GM21529 (cell line): ENCODE data around the gene CYP26B1.

Source experiments
- ATAC-seq: cut with Tn5 transposase; IDR thresholded peaks from one replicate; pipeline ENCODE4 v1.9.1; 2021; ENCODE audit not compliant: unreplicated experiment

CYP26B1 gene, protein sequence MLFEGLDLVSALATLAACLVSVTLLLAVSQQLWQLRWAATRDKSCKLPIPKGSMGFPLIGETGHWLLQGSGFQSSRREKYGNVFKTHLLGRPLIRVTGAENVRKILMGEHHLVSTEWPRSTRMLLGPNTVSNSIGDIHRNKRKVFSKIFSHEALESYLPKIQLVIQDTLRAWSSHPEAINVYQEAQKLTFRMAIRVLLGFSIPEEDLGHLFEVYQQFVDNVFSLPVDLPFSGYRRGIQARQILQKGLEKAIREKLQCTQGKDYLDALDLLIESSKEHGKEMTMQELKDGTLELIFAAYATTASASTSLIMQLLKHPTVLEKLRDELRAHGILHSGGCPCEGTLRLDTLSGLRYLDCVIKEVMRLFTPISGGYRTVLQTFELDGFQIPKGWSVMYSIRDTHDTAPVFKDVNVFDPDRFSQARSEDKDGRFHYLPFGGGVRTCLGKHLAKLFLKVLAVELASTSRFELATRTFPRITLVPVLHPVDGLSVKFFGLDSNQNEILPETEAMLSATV

DNA sequence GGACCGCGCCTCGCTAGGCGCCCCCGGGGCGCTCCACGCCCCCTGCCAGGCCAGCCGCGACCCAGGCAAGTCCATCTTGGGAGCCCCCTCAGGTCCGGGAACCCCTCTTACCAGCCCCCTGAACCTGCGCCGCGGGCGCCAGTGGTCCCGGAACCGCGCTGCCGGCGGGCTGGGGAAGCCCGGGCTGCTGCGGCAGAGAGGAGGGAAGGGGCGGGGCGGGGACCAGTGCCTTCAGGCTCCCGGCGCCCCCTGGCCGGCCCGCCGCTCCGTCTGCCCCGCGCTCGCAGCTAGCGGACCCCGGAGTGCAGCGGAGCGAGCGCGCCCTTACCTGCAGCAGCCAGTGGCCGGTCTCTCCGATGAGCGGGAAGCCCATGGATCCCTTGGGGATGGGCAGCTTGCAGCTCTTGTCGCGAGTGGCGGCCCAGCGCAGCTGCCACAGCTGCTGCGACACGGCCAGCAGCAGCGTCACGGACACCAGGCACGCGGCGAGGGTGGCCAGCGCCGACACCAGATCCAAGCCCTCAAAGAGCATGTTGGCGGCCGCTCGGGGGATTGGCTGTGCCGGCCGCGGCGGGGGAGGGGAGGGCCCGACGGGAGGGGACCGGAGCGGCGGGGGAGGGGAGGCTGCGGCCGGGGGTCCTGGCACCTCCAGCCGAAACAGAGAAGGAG lies at the start of gene CYP26B1:
TSS of gene CYP26B1 (minus strand) at position 560 of the 669 bp plus-strand sequence. CDS start at position 532, 28 bp downstream.
- no peak for ATAC-seq

DNA sequence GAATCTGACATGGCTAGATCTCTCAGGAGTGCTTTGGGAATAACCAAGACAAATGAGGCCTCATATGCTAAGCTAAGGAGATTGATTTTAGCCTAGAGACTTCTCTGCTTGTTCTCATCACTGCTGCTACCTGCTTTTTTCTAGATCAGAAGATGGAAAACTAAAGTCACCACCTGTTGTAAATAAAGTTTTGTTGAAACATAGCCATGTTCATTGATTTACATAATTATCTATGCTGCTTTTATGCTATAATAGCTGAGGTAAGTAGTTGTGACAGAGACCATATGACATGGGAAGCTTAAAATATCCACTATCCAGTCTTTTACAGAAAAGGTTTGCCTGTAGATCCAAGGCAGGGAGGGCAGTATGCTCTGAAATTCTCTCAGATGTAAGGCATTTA lies 46.1 kb upstream of the CYP26B1 start:
- no peak for ATAC-seq

DNA sequence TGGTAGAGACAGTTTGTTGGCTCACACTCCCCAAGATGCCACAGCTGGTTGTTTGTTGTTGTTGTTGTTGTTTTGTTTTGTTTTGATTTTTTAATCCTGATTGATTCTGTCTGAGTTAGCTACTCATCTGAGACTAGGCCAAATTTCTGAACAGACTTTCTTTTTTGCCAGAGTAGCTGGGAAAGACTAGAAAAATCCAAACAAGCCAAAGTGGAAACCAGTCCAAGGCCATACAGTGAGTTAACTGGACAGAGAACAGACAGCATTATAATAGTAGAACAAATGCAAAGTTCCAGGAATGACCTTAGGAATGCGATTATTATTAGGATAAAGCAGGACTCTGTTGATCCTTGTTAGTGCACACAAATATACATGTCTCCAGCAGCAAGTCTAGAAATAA lies 43.8 kb upstream of the CYP26B1 start:
- no peak for ATAC-seq

DNA sequence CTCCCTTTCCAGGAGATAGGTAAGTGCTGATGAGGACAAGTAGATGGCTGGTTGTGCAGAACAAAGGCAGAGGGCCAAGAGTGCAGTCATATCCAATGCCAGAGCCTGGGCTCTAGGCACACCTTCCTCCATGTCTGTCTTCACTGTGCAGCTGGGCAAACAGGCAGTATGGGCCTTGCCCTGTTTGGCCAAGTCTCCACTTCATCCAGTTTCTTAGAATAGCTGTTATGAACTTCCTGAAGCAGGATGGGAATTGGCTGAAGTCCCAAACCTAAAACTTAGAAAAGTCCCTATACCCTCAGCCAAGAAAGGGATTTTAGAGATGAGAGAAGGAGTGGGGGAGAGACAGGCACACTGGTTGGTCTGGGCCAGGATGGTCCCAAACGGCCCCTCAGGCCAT lies 37.5 kb upstream of the CYP26B1 start:
- no peak for ATAC-seq

DNA sequence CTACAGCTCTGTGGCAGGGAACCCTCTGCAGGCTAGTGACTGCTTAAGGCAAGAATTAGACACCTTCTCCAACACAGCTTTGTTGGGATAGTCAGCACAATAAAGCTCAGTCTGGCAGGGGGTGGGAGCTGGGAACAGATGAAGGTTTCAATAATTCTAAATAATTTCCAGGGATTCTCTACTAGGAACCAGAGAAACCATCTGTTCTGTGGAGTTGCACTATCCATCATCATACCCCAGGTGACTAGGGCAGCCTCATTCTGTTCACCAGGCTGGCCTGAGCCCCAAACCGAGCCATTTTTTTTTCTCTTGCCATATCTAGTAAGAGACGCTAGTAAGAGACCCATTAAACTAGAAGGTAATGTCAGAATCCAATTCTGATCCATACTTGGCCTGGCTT lies 35.8 kb upstream of the CYP26B1 start:
- ATAC-seq = no peak

DNA sequence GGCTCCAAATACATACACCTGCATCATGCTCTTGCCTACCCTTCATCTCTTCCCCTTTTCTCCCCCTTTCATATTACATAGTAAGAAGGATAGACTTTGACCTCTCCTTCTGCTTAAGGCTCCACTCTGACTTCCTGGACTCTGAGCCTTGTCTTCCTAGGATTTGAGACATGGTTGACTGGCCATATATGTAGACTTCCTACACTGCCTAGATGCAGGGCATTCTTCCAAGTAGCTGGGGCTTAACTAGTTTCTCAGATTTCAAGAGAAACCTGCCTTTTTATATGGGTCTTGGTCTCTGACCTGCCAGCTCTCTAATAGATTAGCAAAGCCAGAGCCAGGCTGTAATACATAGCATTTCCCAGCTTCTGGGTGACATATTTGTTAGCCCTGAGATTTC lies 35.4 kb upstream of the CYP26B1 start:
- no peak for ATAC-seq

DNA sequence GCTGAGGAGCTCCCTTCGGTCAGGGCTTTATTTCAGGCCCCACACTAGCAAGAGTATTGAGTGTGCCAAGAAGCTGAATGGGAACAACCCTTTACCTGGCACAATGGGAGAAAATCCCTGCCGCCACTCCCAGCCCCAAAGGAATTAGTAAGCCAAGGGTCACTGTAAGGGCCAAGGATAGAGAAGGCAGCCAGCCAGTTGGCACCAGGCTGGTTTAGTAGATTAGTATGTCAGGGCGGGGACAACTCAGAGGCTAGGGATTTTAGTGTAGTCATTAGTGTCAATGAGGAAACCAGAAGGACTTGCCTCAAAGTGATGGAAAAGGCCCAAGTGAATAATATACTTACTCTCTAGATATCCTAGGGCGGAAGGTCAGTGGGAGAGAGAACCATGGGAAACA lies 34.9 kb upstream of the CYP26B1 start:
- ATAC-seq = no peak

DNA sequence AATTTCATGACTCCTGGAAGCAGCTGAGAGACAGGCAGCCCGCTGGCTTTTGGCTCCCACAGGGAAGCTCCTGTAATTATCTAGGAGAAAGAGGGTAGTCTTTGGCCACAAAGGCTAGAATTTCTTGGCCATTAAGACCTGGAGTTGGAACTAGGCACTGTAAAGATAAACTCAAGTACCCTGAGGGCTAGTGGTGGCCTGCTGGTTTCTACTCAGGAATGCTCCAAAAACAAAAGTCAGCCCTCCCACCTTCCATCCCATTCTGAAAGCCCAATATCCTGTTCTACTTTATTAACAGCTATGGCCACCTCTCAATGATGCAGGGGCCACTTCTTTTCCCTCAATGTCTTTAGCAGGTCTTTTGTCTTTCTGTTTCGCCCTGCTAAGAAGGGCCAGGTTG lies 34.0 kb upstream of the CYP26B1 start:
- no peak for ATAC-seq

DNA sequence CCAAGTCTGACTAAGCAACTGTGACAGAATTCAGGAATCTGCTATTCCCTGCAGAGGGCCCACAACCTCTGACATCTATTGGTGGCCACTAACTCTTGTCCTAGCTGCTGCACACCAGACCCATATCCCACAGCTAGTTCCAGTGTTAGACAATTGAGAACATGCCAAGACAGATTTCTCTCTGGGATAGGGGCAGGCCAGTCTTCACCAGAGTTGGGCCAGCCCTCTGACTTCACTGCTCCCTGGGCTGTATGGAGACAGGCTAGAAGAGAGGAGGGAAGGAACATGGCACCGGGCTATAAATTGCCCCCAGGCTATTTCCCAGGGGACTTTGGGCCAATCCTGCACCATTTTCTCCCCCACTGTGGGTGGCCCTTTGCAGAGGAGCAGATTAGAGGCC lies 32.7 kb upstream of the CYP26B1 start:
- no peak for ATAC-seq

DNA sequence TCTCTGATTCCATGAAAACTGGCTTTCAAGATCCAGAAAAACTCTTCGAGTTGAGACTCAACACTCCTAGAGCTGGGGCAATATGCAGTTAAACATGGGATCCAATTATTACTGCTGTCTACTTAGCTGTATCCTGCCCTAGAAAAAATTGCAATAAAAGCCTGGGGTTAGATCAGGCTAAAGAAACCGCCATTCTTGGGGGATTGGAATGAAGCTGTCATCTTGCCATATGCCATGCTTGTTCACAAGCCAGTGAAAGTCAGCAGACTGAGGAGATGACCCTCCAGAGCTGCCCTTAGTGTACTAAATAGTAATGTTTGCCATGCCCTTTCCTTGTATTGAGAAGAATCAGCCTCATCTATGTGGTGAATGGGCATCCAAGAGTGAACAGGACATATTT lies 30.9 kb upstream of the CYP26B1 start:
- no peak for ATAC-seq

DNA sequence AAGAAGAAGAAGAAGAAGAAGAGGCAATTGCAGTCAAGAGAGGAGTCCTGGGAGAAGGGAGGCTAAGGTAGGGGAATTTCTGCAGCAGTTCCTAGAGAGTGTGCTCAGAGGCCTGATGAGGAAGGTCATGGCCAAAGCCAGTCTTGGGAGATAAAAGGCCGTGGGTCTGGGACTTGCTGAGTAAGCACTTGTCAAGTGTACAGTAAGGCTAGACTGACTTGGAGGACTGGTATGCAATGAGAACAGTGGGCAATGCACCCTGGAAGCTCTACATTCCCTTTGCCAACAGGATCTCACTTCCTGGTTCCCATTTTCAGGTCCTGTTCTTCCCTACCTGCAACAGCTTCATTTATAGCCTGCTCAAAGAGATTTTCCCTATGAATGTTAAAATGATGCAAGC lies 28.6 kb upstream of the CYP26B1 start:
- ATAC-seq = no peak

DNA sequence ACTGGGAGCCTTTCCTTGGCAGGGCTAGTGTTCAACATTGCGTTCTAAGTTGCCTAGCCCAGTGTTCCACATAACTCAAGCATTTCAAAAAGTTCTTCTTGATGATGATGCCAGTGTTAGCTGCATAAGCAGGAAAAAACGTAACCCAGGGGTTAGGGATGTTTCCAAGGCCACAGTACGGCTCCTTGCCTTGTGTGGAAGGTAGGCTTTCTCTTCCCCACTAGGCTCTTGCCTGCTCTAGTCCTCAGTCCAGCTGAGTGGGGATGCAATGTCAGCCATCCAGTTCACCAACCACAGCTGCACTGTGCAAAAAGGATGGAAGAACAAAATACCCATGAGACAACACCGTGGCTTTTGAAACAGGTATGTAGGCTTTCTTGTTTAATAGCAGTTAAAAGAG lies 28.0 kb upstream of the CYP26B1 start:
- ATAC-seq = no peak

DNA sequence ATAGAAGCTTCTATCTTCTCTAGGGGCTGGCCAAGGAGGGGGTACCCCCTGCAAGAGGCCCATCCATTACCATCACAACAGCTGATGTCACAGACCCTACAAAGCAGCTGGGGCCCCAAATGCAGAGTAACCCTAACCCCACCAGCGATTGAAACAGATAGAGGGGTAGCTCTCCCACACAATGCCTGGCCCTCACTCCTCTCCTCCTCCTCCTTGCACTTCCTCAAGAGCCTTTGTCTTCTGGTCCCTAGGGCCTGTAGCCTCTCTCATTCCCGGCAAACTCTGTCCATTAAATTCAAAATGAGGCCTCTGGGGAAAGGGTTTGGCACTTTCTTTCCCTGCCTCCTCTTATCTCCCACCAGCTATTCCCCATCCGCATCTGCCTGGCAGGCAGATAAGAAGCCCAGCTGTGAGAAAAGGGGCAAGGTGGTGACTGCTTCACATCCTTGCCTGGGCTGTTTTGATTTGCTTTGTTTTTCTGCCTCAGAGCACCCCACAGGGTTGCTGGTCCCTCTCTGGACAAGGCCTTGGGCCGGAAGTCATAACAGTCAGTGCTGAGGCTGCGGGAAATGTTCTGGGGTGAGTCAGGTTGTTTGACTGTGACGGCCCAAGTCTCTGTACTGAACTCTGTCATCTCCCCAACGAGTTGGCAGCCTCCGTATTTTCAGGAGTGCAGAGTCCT lies 26.1 kb upstream of the CYP26B1 start:
- no peak for ATAC-seq

DNA sequence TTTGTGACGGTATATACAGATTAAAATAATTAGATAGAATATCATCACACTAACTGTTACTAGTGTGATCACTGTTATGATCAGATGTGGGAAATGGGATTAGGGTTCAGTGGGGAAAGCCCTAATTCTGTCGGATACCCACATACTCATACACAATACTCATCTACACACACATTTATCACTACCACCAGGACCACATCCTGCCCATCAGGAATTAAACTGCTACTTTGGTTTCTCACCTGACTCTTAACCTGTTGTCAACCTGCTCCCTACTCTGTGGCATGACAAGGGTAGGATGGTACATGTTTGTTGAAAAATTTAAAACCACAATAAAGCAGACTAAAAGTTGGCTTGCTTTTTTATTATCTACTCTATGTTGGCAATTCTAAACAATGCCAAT lies 24.8 kb upstream of the CYP26B1 start:
- no peak for ATAC-seq

DNA sequence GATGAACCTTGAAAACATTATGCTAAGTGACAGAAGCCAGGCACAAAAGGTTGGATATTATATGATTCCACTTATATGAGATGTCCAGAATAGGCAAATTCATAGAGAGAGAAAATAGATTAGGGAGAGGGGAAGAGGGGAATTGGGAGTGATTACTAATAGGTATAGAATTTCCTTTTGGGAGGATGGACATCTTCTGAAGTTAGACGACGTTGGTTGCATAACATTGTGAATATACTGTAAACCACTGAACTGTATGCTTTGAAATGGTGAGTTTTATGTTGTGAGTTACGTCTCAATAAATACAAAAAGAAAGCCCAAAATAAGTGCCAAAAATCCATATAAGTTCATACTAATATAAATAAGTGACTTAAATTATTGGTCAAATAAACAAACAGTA lies 18.6 kb upstream of the CYP26B1 start:
- ATAC-seq = no peak

DNA sequence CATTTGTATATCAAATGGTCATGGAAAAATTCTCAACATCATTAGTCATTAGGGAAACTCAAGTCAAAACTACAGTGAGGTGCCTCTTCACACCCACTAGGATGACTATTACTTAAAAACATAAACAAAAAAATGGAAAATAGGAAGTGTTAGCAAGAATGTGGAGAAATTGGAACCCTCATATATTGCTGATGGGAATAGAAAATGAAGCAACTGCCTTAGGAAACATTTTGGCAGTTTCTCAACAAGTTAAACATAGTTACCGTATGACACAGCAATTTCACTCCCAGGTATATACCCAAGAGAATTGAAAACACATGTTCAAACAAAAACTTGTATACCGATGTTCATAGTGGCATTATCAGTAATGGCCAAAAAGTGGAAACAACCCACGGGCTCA lies 18.1 kb upstream of the CYP26B1 start:
- no peak for ATAC-seq

DNA sequence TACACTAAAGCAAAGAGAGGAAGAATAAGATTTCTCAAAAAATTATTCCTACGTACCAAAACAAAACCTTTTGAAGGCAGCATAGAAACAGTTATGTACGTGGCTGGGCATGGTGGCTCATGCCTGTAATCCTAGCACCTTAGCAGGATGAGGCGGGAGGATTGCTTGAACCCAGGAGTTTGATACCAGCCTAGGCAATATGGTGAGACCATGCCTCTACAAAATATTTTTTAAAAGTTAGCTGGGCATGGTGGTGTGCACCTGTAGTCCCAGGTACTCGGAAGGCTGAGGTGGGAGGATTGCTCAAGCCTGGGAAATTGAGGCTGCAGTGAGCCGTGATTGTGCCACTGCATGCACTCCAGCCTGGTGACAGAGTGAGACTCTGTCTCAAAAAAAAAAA lies 14.9 kb upstream of the CYP26B1 start:
- no peak for ATAC-seq

DNA sequence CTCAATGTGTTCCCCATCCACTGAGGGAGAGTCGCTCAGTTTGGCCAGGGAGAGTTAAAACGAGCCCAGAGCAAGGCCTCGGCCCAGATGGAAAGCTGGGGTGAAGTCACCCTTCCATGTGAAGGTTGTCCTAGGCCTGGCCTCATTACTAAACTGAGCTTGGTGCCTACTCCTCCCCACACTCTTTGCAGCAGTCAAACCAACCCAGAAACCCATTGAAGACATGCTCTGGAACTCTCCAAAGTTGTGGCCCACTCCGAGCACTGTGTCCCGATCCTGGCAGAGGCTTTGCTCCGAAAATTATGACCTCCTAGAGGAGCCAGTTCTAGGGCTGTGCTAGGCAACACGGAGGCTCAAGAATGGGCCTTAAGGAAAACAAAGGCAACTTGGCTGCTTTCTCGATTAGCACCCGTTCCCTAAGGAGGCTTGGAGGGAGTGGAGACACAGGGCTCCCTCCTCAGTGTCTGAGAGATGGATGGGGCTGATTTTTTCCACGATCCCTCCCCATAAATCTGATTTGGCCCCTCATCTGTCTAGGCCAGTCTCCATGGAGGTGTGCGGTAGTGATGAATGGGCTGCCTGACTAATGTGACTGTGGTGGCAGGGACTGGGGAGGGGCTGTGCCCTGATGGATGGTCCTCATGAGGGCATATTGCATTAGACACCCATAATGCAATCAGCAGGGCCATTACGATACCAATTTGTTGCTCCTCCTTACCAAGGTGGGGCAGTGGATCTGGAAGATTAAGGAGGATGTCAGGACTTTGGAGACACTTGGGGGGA lies 11.7 kb upstream of the CYP26B1 start:
- ATAC-seq = no peak

DNA sequence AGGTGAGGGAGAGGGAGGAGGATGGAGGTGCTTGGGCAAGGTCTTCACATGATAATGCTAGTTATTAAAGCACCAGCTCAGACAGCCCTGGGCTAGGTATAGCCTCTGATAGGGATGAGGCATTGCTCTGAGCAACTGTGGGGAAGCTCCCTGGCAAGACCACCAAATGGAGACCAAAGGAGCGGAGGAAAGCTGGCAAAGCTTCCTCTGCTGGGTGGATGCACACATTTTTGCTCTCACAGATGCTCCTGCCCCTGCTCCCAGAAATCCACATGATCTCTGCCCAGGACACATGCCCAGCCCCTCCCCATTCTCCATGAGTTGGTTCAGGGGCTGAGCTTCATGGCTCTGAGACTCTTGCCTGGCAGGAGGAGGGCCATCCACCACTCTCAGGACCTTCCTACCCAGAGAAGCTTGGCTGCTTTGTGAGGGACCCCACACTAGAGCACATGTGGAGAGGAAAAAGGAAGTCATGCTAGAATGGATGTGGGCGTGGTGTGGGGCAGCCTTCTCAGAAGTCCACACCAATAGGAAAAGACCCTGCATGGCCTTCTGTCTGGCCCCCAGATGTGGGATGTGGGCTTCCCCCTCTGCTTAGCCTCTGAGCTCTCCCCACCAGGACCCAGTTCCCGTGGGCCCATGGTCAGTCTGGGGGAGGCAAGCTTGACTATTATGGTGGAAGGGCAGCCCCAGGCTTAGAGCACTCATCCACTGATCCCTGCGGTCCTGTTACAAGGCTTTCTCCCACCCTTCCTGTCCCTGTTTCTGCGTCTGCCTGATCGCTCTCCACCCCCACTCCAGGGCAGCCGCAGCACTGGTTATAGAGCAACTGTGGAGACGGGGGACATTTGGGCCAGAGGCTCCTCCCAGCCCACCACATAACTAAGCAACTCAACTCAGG lies 10.5 kb upstream of the CYP26B1 start:
- ATAC-seq = no peak

DNA sequence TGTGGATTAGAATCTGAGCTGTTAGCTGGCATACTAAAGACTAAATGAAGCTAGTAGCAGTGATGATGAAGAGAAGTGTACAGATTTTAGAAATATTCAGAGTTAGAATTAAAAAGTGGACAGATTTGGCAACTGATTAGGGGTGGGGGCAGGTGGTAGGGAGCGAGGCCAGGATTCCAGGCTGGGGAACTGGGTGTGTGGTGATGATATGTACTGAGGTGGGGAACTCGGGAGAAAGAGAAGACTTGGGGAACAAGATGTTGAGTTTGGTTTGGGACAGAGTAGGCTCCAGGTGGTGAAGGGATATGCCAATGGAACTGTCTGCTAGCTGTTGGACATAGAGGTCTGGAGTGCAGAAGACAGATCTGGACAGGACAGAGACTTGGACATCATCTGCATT lies 9.2 kb upstream of the CYP26B1 start:
- ATAC-seq = no peak
